Subcutaneous abdominal adipose tissue (tissue), 5 donors: ENCODE results near the gene NEDD8.
"Not testable (repeated sequence)": the region's sequence is repeated elsewhere in the genome, so short reads cannot be mapped to it uniquely, and the experiment has no call there.

Source experiments
- H3K27ac ChIP-seq: one replicate; pipeline ENCODE4 v1.7.0; 2013; ENCODE audit warnings: low read depth, mild to moderate bottlenecking, inconsistent platforms, low read length, moderate library complexity
- H3K27me3 ChIP-seq, 5 donors: one replicate each; pipeline ENCODE4 v1.7.0; 2013; ENCODE audit warnings: low read length in 5 of 5, inconsistent platforms in 1 of 5; ENCODE audit not compliant: control insufficient read depth in 5 of 5, insufficient read depth in 4 of 5
- H3K36me3 ChIP-seq, 5 donors: one replicate each; pipeline ENCODE4 v1.7.0; 2013; ENCODE audit warnings: low read length in 5 of 5; ENCODE audit not compliant: control insufficient read depth in 5 of 5, insufficient read depth in 5 of 5
- H3K4me1 ChIP-seq, 5 donors: one replicate each; pipeline ENCODE4 v1.7.0; 2013; ENCODE audit warnings: low read length in 5 of 5, mild to moderate bottlenecking in 3 of 5, moderate library complexity in 1 of 5; ENCODE audit not compliant: control insufficient read depth in 5 of 5, insufficient read depth in 5 of 5
- H3K4me3 ChIP-seq, 5 donors: one replicate each; pipeline ENCODE4 v1.7.0; 2013; ENCODE audit warnings: low read length in 5 of 5, low read depth in 1 of 5
- H3K9ac ChIP-seq, 5 donors: one replicate each; pipeline ENCODE4 v1.7.0; 2013; ENCODE audit warnings: low read length in 5 of 5, mild to moderate bottlenecking in 4 of 5, moderate library complexity in 3 of 5
- H3K9me3 ChIP-seq, 5 donors: one replicate each; pipeline ENCODE4 v1.7.0; 2013; ENCODE audit warnings: low read length in 5 of 5; ENCODE audit not compliant: control insufficient read depth in 5 of 5
- donor health status: healthy.
- donor health status: healthy.
- donor health status: healthy.
- donor health status: healthy.
- donor health status: healthy.

NEDD8 gene

DNA sequence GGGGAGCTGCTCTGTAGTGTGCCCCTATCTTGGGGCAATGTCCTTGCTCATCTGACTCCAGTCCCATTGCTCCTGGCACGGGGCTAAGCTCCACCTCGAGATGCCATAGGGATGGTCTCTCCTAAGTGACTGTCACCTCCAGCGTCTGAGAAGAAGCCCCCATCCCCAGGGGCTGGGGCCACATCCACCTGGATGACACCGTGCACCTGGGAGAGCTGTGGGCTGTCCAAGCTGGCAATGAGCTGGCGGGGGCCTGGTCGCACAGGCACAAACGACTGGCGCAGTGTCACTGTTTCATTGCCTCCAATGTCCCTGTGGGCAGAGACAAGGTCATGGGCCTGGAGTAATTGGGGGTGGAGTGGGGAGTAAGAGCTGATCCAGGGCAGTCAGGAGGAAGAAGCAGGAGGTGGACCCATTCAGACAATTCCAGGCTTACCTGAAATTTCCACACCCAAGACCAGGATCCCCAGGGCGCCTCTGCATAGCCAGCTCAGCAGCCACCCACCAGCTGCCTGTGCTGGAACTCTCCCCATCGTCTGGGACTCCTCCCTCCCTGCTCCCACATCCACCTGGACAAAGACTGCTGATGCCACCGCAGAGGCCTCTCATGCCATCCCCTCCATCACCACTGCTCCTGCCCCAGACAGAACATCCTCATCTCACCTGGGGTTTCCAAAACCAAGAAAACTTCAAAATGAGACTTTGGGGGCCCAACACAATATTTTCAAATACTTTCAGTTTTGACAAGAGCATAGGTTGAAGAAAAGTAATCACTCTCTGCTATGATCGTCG, 17.3 kb upstream of the NEDD8 start:
- no peak overlapping the region for H3K27ac ChIP-seq
- no peak overlapping the region for H3K4me3 ChIP-seq
- H3K9ac ChIP-seq: peak overlapping the region in 1 of 5 donors; percentile 19
- no peaks in the 10 kb centered on the region for H3K9me3 ChIP-seq
- H3K36me3 ChIP-seq: peaks cover 0 to 14% (median 0%) of the 10 kb centered on the region in 5 donors
- no peaks in the 10 kb centered on the region for H3K27me3 ChIP-seq
- H3K4me1 ChIP-seq: peaks cover 0 to 6% (median 0%) of the 10 kb centered on the region in 5 donors

DNA sequence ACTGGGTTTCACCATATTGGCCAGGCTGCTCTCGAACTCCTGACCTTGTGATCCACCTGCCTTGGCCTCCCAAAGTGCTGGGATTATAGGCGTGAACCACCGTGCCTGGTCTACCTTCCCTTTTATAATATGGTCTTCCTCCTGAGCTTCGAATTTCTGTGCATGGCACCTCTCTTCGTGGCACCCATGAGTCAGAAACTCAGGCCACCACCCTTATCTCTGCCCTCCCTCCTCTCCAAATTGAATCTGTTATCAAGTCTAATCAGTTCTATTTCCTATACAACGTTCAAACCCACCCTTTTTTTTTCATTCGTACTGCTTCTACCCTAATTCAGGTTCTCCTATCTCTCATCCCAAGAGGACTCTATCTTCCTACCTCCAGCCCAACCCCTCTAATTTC, 15.3 kb upstream of the NEDD8 start:
- Histone ChIP-seq H3K9ac (no peak overlapping the region), H3K36me3 (peaks cover 0 to 5% (median 0%) of the 10 kb centered on the region in 5 donors), H3K27ac (no peak overlapping the region), H3K9me3 (no peaks in the 10 kb centered on the region), H3K4me1 (peaks cover 0 to 13% (median 6%) of the 10 kb centered on the region in 5 donors), H3K27me3 (no peaks in the 10 kb centered on the region), H3K4me3 (no peak overlapping the region)

DNA sequence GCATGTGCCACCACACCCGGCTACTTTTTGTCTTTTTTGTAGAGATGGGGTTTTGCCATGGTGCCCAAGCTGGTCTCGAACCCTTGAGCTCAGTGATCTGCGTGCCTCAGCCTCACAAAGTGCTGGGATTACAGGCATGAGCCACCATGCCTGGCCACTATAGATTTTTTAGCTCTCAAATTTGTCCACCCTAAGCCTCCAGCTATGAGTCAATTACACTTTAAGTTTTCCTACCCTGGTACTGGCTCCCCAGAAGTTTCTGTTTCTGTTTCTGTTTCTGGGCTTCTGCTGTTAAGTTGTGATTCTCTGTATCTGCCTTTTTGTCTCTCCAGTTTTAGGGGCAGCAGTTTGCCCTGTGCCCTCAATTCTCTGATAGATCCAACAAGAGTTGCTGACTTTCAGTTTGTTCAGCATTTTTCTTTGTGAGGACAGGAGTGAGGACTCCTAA, 14.6 kb upstream of the NEDD8 start:
- Histone ChIP-seq H3K9me3 (no peaks in the 10 kb centered on the region), H3K4me3 (no peak overlapping the region), H3K36me3 (peaks cover 0 to 5% (median 0%) of the 10 kb centered on the region in 5 donors), H3K27ac (no peak overlapping the region), H3K4me1 (peaks cover 0 to 12% (median 8%) of the 10 kb centered on the region in 5 donors), H3K9ac (peak overlapping the region in 1 of 5 donors; percentile 35), H3K27me3 (no peaks in the 10 kb centered on the region)

DNA sequence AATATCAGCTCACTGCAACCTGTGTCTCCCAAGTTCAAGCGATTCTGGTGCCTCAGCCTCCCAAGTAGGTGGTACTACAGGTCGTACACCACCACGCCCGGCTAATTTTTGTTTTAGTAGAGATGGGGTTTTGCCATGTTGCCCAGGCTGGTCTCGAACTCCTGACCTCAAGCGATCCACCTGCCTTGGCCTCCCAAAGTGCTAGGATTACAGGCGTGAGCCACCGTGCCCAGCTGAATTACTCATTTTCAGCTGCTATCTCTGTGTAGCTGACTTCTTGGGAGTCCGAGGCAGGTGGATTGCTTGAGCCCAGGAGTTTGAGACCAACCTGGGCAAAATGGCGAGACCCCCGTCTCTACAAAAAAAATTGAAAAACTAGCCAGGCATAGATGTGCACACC, 13.2 kb upstream of the NEDD8 start:
- not testable (repeated sequence) for H3K27ac ChIP-seq, H3K9ac ChIP-seq, H3K27me3 ChIP-seq, H3K9me3 ChIP-seq, H3K4me3 ChIP-seq
- peaks cover 0 to 14% (median 8%) of the 10 kb centered on the region in 5 donors for H3K36me3 ChIP-seq
- peaks cover 0 to 27% (median 23%) of the 10 kb centered on the region in 5 donors for H3K4me1 ChIP-seq

DNA sequence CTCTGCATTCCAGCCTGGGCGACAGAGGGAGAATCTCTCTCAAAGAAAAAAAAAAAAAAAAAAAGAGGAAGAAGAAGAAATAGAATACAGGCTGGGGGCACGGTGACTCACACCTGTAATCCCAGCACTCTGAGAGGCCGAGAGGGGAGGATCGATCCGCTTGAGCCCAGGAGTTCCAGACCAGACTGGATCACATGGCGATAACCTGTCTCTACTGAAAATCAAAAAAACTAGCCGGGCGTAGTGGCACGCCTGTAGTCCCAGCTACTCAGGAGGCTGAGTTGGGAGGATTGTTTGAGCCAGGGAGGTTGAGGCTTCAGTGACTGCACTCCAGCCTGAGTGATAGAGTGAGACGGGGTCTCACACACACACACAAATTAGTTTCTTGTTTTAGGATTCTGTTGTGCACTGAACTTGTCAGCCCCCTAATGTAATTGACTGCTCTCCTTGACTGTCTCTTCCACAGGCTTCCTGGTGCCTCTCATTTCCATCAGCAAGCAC, 11.2 kb upstream of the NEDD8 start:
- Histone ChIP-seq H3K27ac (peak overlapping the region; percentile 98), H3K4me1 (peaks cover 0 to 45% (median 37%) of the 10 kb centered on the region in 5 donors), H3K27me3 (no peaks in the 10 kb centered on the region), H3K36me3 (peaks cover 8 to 28% (median 28%) of the 10 kb centered on the region in 5 donors), H3K9ac (peak overlapping the region; percentile 39 to 98 (median 97)), H3K4me3 (peak overlapping the region; percentile 81 to 96 (median 94)), H3K9me3 (no peaks in the 10 kb centered on the region)

DNA sequence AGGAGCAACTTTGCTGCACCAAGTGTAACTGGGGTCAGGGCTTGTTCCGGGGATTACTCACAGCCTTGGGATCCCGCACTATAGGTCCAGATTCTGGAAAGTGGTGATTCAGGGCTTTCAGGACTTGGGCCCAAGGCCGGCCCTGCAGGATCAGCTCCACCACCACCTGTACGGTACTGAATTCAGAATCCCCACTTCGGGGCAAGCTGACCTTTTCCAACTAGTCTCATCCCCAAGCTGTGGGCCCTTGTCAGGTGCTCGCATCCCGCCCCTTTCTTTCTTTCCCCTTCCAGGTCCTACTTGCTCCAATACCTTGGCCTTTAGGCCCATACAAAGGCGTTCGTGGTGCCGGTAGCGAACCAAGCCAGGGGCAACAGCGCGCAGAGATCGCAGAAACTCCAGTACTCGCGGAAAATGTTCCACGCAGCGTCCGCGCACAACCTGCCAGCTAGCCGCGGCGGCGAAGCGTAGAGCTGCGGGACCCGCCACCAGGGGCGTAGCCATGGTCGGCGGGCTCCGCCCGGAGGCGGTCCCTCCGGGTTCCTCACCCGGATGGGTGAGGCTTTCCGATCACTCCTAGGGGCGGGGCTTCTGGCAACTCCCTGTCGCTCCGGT, 9.8 kb upstream of the NEDD8 start:
- Histone ChIP-seq H3K9me3 (no peaks in the 10 kb centered on the region), H3K9ac (peak overlapping the region; percentile 81 to 98 (median 97)), H3K36me3 (peaks cover 8 to 43% (median 43%) of the 10 kb centered on the region in 5 donors), H3K4me3 (peak overlapping the region; percentile 81 to 98 (median 95)), H3K4me1 (peaks cover 0 to 45% (median 37%) of the 10 kb centered on the region in 5 donors), H3K27me3 (no peaks in the 10 kb centered on the region), H3K27ac (peak overlapping the region; percentile 98)

DNA sequence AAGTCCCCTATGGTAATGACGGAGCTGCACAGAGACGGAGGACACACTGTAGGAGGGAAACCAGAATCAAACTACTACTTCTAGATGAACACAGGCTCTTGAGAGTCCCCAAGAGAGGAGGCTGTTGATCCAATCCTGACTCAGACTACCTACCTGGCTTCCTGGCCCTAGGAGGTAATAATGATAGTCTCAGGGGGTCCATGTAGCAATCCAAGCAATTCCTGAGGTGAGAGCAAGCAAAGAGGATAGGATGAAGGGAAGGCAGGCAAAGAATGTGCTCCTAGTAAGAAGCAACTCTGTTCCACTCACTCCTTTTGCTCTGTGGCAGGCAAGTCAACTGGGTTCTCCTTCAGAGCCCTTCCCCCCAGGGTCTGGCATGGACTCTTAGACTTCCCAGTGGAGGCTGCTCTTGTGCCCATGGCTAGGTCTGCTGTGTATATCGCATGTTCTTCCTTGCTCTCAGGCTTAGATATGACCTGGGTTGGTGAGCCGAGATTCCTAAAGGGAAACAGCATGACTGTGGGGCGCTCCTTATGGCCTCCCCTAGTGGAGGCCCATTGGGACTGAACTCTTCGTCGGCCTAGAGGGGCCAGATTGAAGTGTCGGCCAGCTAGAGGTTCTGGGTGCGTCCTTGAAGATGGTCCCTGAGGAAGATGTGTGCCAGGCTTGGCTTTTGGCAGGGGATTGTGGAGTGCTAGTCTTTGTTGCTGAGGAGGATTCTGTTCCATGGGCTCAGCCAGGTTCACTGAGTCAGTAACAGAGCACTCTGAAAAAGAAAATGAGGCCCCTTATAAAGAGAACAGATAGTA, 8.1 kb upstream of the NEDD8 start:
- Histone ChIP-seq H3K27me3 (no peaks in the 10 kb centered on the region), H3K4me3 (peak overlapping the region in 2 of 5 donors; percentile 15 to 94), H3K4me1 (peaks cover 0 to 45% (median 37%) of the 10 kb centered on the region in 5 donors), H3K27ac (peak overlapping the region; percentile 98), H3K9ac (peak overlapping the region in 4 of 5 donors; percentile 40 to 98 (median 64)), H3K9me3 (no peaks in the 10 kb centered on the region), H3K36me3 (peaks cover 16 to 59% (median 58%) of the 10 kb centered on the region in 5 donors)

DNA sequence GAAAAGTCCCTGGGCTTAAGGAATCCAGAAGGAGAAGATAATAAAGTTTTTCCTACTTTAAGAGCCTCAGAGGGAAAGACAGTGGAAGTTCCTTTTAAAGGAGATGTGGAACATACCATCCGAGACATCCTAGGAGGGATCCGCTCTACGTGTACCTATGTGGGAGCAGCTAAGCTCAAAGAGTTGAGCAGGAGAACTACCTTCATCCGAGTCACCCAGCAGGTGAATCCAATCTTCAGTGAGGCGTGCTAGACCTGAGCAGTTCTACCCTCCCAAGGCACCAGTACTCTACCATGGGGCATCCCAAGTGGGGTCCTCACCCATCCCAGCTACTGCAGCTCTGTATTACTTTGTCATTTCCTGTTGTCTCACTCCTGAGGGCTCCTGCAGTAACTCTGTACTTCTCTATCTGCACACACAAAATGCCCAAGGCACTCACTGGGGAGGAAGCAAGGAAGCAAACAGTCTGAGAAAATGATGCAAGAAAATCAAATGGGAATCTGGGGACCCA, 6.4 kb upstream of the NEDD8 start:
- Histone ChIP-seq H3K36me3 (peaks cover 25 to 70% (median 60%) of the 10 kb centered on the region in 5 donors), H3K9ac (peak overlapping the region in 1 of 5 donors; percentile 7), H3K27me3 (no peaks in the 10 kb centered on the region), H3K4me1 (peaks cover 0 to 53% (median 42%) of the 10 kb centered on the region in 5 donors), H3K27ac (peak overlapping the region; percentile 38), H3K4me3 (no peak overlapping the region), H3K9me3 (no peaks in the 10 kb centered on the region)

- Histone ChIP-seq H3K4me3 (no peak overlapping the region), H3K27ac (peak overlapping the region; percentile 27), H3K27me3 (no peaks in the 10 kb centered on the region), H3K9ac (no peak overlapping the region), H3K9me3 (no peaks in the 10 kb centered on the region), H3K36me3 (peaks cover 25 to 70% (median 60%) of the 10 kb centered on the region in 5 donors), H3K4me1 (peaks cover 4 to 53% (median 42%) of the 10 kb centered on the region in 5 donors)
Observed at GRCh38 chr14:24238123-24238522, 6.0 kb upstream of the NEDD8 start.
